Uterus (tissue), 4 donors: ENCODE data around the gene ADD2. TPM values are rescaled to one million over a fixed set of nuclear protein-coding genes. Genes with fewer than 3 reads are reported as not detected.

Experiments
- DNase-seq, 2 donors: peaks; one replicate each; pipeline ENCODE4 v3.0.0-alpha.2; 2019 to 2020
- H3K27ac ChIP-seq, 2 donors: fragments of 200-600 bp; sonication (generic); 1 replicate in 1 of 2; 2 replicates in 1 of 2; pipeline ENCODE4 v1.5.1; 2016 to 2018
- H3K27me3 ChIP-seq, 2 donors: fragments of 200-600 bp; sonication (generic); one replicate each; pipeline ENCODE4 v1.5.1; 2018 to 2019; ENCODE audit warnings: control low read depth in 1 of 2
- H3K36me3 ChIP-seq, 2 donors: fragments of 200-600 bp; sonication (generic); one replicate each; pipeline ENCODE4 v1.5.1; 2019; ENCODE audit warnings: control low read depth in 1 of 2
- H3K4me1 ChIP-seq, 2 donors: fragments of 200-600 bp; sonication (generic); one replicate each; pipeline ENCODE4 v1.5.1; 2018 to 2019; ENCODE audit warnings: control low read depth in 1 of 2
- H3K4me3 ChIP-seq, 2 donors: fragments of 200-600 bp; sonication (generic); 1 replicate in 1 of 2; 2 replicates in 1 of 2; pipeline ENCODE4 v1.5.1; 2018 to 2019; ENCODE audit warnings: mild to moderate bottlenecking in 1 of 2
- H3K9me3 ChIP-seq, 2 donors: fragments of 200-600 bp; sonication (generic); one replicate each; pipeline ENCODE4 v1.5.1; 2019; ENCODE audit warnings: control low read depth in 1 of 2
- CTCF ChIP-seq, 4 experiments: fragments of 200-600 bp in 2 of 4; fragments of 450-650 bp in 2 of 4; sonication (generic) in 2 of 4; IDR thresholded peaks; one replicate each; pipeline ENCODE4 v1.5.1; 2016 to 2019; ENCODE audit warnings: antibody characterized with exemption in 4 of 4, mild to moderate bottlenecking in 2 of 4, moderate library complexity in 1 of 4
- POLR2A ChIP-seq, 2 donors: fragments of 450-650 bp; IDR thresholded peaks; one replicate each; pipeline ENCODE4 v1.6.1; 2016; ENCODE audit warnings: antibody characterized with exemption in 2 of 2, mild to moderate bottlenecking in 1 of 2, moderate library complexity in 1 of 2
- intact Hi-C: fragments of 100-400 bp; cut with DNase I; formaldehyde crosslinking; loops from one replicate; pipeline ENCODE4 v1.15.1; 2023; ENCODE audit warnings: low total_unique reads
- total RNA-seq, 4 donors: library from RNA; depleted of rRNA in 3 of 4; stranded (reverse); fragments of >200 nt in 3 of 4; gene quantifications; one replicate each; pipeline versions ENCODE4 v1.1.0 to v1.2.4, GENCODE V29; 2014 to 2023
- donor health status: DM: yes; HTN: yes; CAD: no.

ADD2 gene
- total RNA-seq, 4 donors from 2014 or later: 0.51 to 5.2 (median 2.6) TPM

- H3K27me3 ChIP-seq: no peaks in the 10 kb centered on the region
- no peak for DNase-seq
- H3K9me3 ChIP-seq: no peaks in the 10 kb centered on the region
- H3K36me3 ChIP-seq: no peaks in the 10 kb centered on the region
- no peak for TF ChIP-seq CTCF (IDR thresholded peaks at IDR 0.05)
- no peak for TF ChIP-seq POLR2A (IDR thresholded peaks at IDR 0.05)
- H3K27ac ChIP-seq: no peak overlapping the region
- H3K4me1 ChIP-seq: no peaks in the 10 kb centered on the region
- no peak overlapping the region for H3K4me3 ChIP-seq
- intact Hi-C loops: no loop called here
Measured at GRCh38 chr2:70714141-70714905, 53.7 kb downstream of the ADD2 start.

- H3K4me3 ChIP-seq: no peak overlapping the region
- H3K9me3 ChIP-seq: no peaks in the 10 kb centered on the region
- TF ChIP-seq CTCF (IDR thresholded peaks at IDR 0.05): no peak
- no peaks in the 10 kb centered on the region for H3K4me1 ChIP-seq
- intact Hi-C loops: no loop called here
- H3K36me3 ChIP-seq: no peaks in the 10 kb centered on the region
- DNase-seq: no peak
- no peaks in the 10 kb centered on the region for H3K27me3 ChIP-seq
- H3K27ac ChIP-seq: no peak overlapping the region
Measured at GRCh38 chr2:70712916-70713315, 55.1 kb downstream of the ADD2 start.

- Histone ChIP-seq H3K9me3 (no peaks in the 10 kb centered on the region), H3K27ac (no peak overlapping the region), H3K4me1 (no peaks in the 10 kb centered on the region), H3K4me3 (no peak overlapping the region), H3K36me3 (no peaks in the 10 kb centered on the region), H3K27me3 (no peaks in the 10 kb centered on the region)
- no peak for DNase-seq
- TF ChIP-seq POLR2A (IDR thresholded peaks at IDR 0.05) (no peak), CTCF (IDR thresholded peaks at IDR 0.05) (no peak)
- intact Hi-C loops: no loop called here
Measured at GRCh38 chr2:70711191-70711590, 56.8 kb downstream of the ADD2 start.

- Histone ChIP-seq H3K27ac (no peak overlapping the region), H3K9me3 (no peaks in the 10 kb centered on the region), H3K4me1 (no peaks in the 10 kb centered on the region), H3K4me3 (no peak overlapping the region), H3K36me3 (no peaks in the 10 kb centered on the region), H3K27me3 (no peaks in the 10 kb centered on the region)
- DNase-seq: no peak
- TF ChIP-seq POLR2A (IDR thresholded peaks at IDR 0.05) (no peak), CTCF (IDR thresholded peaks at IDR 0.05) (no peak)
- intact Hi-C loops: no loop called here
Measured at GRCh38 chr2:70710038-70710690, 57.8 kb downstream of the ADD2 start.

- Histone ChIP-seq H3K27me3 (no peaks in the 10 kb centered on the region), H3K4me3 (no peak overlapping the region), H3K4me1 (no peaks in the 10 kb centered on the region), H3K27ac (no peak overlapping the region), H3K9me3 (no peaks in the 10 kb centered on the region), H3K36me3 (no peaks in the 10 kb centered on the region)
- DNase-seq: no peak
- intact Hi-C loops: no loop called here
- TF ChIP-seq CTCF (IDR thresholded peaks at IDR 0.05): no peak
- no peak for TF ChIP-seq POLR2A (IDR thresholded peaks at IDR 0.05)
Measured at GRCh38 chr2:70709275-70710037, 58.5 kb downstream of the ADD2 start.
